ENCODE measurements around the gene ITPRID2. TPM values are rescaled to one million over a fixed set of nuclear protein-coding genes. Genes with fewer than 3 reads are reported as not detected.
A peak's percentile ranks its signal among the peaks of the same experiment; 100 is the strongest.

Gene ITPRID2
- polyA plus RNA-seq, 1 experiment, result 52.7 TPM

- POLR2A ChIA-PET, result no interaction called here
- no peak for DNase-seq (ENCODE audit: low read depth)
- CTCF ChIA-PET, result interaction anchor here (1.1 to 2.3 kb wide), 5 partner anchors 126 to 173 kb away, joined by 3 to 11 read pairs (median 3); no protein-coding TSS in a partner anchor
- peak; percentile 51 for TF ChIP-seq CTCF (IDR thresholded peaks at IDR 0.05; ENCODE audit: insufficient read depth, low read depth, low read length)
- H3K27me3 ChIP-seq (ENCODE audit: control insufficient read depth, insufficient read depth, low read length), result no peaks in the 10 kb centered on the region
- H3K36me3 ChIP-seq (ENCODE audit: control insufficient read depth, insufficient read depth, low read length), result peaks cover 5% of the 10 kb centered on the region
- no peak overlapping the region for H3K4me3 ChIP-seq (ENCODE audit: low read depth, low read length)
Measured at GRCh38 chr2:181904022-181904632, 12.6 kb downstream of the ITPRID2 start.

GRCh38 chr2:181907057-181907456, 15.5 kb downstream of the ITPRID2 start:
- no peak for TF ChIP-seq CTCF (IDR thresholded peaks at IDR 0.05; ENCODE audit: insufficient read depth, low read depth, low read length)
- no peak overlapping the region for H3K4me3 ChIP-seq (ENCODE audit: low read depth, low read length)
- CTCF ChIA-PET, result interaction anchor here (0.6 to 1.2 kb wide), 4 partner anchors 11 to 167 kb away, joined by 3 to 6 read pairs (median 3); no protein-coding TSS in a partner anchor
- POLR2A ChIA-PET, result interaction anchor here (0.5 kb wide), 1 partner anchor 41 kb away, joined by 5 read pairs; no protein-coding TSS in a partner anchor
- H3K27me3 ChIP-seq (ENCODE audit: control insufficient read depth, insufficient read depth, low read length), result no peaks in the 10 kb centered on the region
- DNase-seq (ENCODE audit: low read depth), result no peak
- H3K36me3 ChIP-seq (ENCODE audit: control insufficient read depth, insufficient read depth, low read length), result peaks cover 2% of the 10 kb centered on the region

- Histone ChIP-seq H3K4me3 (ENCODE audit: low read depth, low read length) (no peak overlapping the region), H3K27me3 (ENCODE audit: control insufficient read depth, insufficient read depth, low read length) (no peaks in the 10 kb centered on the region), H3K36me3 (ENCODE audit: control insufficient read depth, insufficient read depth, low read length) (peaks cover 1% of the 10 kb centered on the region)
- POLR2A ChIA-PET, result interaction anchor here (0.5 kb wide), 1 partner anchor 40 kb away, joined by 5 read pairs; no protein-coding TSS in a partner anchor
- no peak for TF ChIP-seq CTCF (IDR thresholded peaks at IDR 0.05; ENCODE audit: insufficient read depth, low read depth, low read length)
- CTCF ChIA-PET, result interaction anchor here (1.0 to 1.2 kb wide), 2 partner anchors 15 to 46 kb away, joined by 3 read pairs; no protein-coding TSS in a partner anchor
- no peak for DNase-seq (ENCODE audit: low read depth)
Measured at GRCh38 chr2:181907635-181908034, 16.1 kb downstream of the ITPRID2 start.

GRCh38 chr2:181910028-181910831, 18.7 kb downstream of the ITPRID2 start:
- DNase-seq (ENCODE audit: low read depth), result no peak
- Histone ChIP-seq H3K4me3 (ENCODE audit: low read depth, low read length) (no peak overlapping the region), H3K27me3 (ENCODE audit: control insufficient read depth, insufficient read depth, low read length) (no peaks in the 10 kb centered on the region), H3K36me3 (ENCODE audit: control insufficient read depth, insufficient read depth, low read length) (peaks cover 6% of the 10 kb centered on the region)
- ChIA-PET POLR2A (no interaction called here), CTCF (interaction anchor here (1.2 kb wide), 1 partner anchor 19 kb away, joined by 3 read pairs; the partner anchor contains the start of gene ITPRID2)
- no peak for TF ChIP-seq CTCF (IDR thresholded peaks at IDR 0.05; ENCODE audit: insufficient read depth, low read depth, low read length)

GRCh38 chr2:181911830-181912229, 20.3 kb downstream of the ITPRID2 start:
- TF ChIP-seq CTCF (IDR thresholded peaks at IDR 0.05; ENCODE audit: insufficient read depth, low read depth, low read length), result no peak
- Histone ChIP-seq H3K27me3 (ENCODE audit: control insufficient read depth, insufficient read depth, low read length) (no peaks in the 10 kb centered on the region), H3K36me3 (ENCODE audit: control insufficient read depth, insufficient read depth, low read length) (peaks cover 15% of the 10 kb centered on the region), H3K4me3 (ENCODE audit: low read depth, low read length) (no peak overlapping the region)
- POLR2A ChIA-PET, result no interaction called here
- CTCF ChIA-PET, result no interaction called here
- DNase-seq (ENCODE audit: low read depth), result no peak

Data from BJ (cell line).